GM21825 (cell line): ENCODE results near the gene PGC.

Source experiments
- ATAC-seq: cut with Tn5 transposase; IDR thresholded peaks from one replicate; pipeline ENCODE4 v1.9.1; 2021; ENCODE audit warnings: mild to moderate bottlenecking, moderate library complexity; ENCODE audit not compliant: unreplicated experiment

Gene PGC

GRCh38 chr6:41702089-41702745, 45.0 kb downstream of the PGC start:
- no peak for ATAC-seq

- ATAC-seq = no peak
Observed at GRCh38 chr6:41700463-41701347, 46.5 kb downstream of the PGC start.

GRCh38 chr6:41699063-41699462, 48.1 kb downstream of the PGC start:
- ATAC-seq = no peak

- no peak for ATAC-seq
Observed at GRCh38 chr6:41697861-41698781, 49.1 kb downstream of the PGC start.

GRCh38 chr6:41696788-41697187, 50.4 kb downstream of the PGC start:
- ATAC-seq = no peak

GRCh38 chr6:41695825-41696224, 51.4 kb downstream of the PGC start:
- no peak for ATAC-seq

- no peak for ATAC-seq
Observed at GRCh38 chr6:41694815-41695526, 52.2 kb downstream of the PGC start.

GRCh38 chr6:41693281-41694240, 53.6 kb downstream of the PGC start:
- ATAC-seq = no peak

GRCh38 chr6:41692730-41693129, 54.5 kb downstream of the PGC start:
- ATAC-seq = no peak

- no peak for ATAC-seq
Observed at GRCh38 chr6:41692080-41692675, 55.0 kb downstream of the PGC start.

GRCh38 chr6:41691426-41692079, 55.6 kb downstream of the PGC start:
- ATAC-seq = no peak

GRCh38 chr6:41690541-41691330, 56.5 kb downstream of the PGC start:
- no peak for ATAC-seq

GRCh38 chr6:41689171-41690008, 57.8 kb downstream of the PGC start:
- ATAC-seq = no peak

- ATAC-seq = no peak
Observed at GRCh38 chr6:41688256-41688965, 58.8 kb downstream of the PGC start.

- no peak for ATAC-seq
Observed at GRCh38 chr6:41687501-41688175, 59.6 kb downstream of the PGC start.
